Heart right ventricle (tissue), 16 donors: ENCODE results near the gene GTF2H2C_2.
"Not testable (repeated sequence)": the region's sequence is repeated elsewhere in the genome, so short reads cannot be mapped to it uniquely, and the experiment has no call there.

Source experiments
- ATAC-seq, 8 donors: fragments of 200-7000 bp; cut with Tn5 transposase; one replicate each; pipeline ENCODE4 v1.9.1; 2020; ENCODE audit warnings: mild to moderate bottlenecking in 8 of 8, moderate library complexity in 8 of 8, moderate number of reproducible peaks in 1 of 8
- DNase-seq, 2 donors: peaks; one replicate each; pipeline ENCODE4 v3.0.0-alpha.2; 2020
- H3K27ac ChIP-seq, 10 donors: fragments of 200-600 bp; sonication (generic) in 2 of 10; one replicate each; pipeline versions ENCODE4 v1.5.0 to v1.8.0; 2020 to 2022; ENCODE audit warnings: mild to moderate bottlenecking in 3 of 10
- H3K27me3 ChIP-seq, 7 donors: fragments of 200-600 bp; one replicate each; pipeline ENCODE4 v1.8.0; 2021 to 2022; ENCODE audit warnings: mild to moderate bottlenecking in 2 of 7
- H3K36me3 ChIP-seq, 9 donors: fragments of 200-600 bp; sonication (generic) in 1 of 9; one replicate each; pipeline versions ENCODE4 v1.5.0 to v1.8.0; 2020 to 2022; ENCODE audit warnings: mild to moderate bottlenecking in 2 of 9
- H3K4me1 ChIP-seq, 9 donors: fragments of 200-600 bp; sonication (generic) in 1 of 9; one replicate each; pipeline versions ENCODE4 v1.5.0 to v1.8.0; 2020 to 2022; ENCODE audit warnings: mild to moderate bottlenecking in 4 of 9
- H3K4me3 ChIP-seq, 10 donors: fragments of 200-600 bp; sonication (generic) in 2 of 10; one replicate each; pipeline versions ENCODE4 v1.5.0 to v1.8.0; 2020 to 2022; ENCODE audit warnings: mild to moderate bottlenecking in 7 of 10, moderate library complexity in 2 of 10
- H3K9me3 ChIP-seq, 11 donors: fragments of 200-600 bp in 10 of 11; sonication (generic) in 2 of 11; one replicate each; pipeline versions ENCODE4 v1.5.0 to v1.8.0; 2013 to 2022; ENCODE audit warnings: mild to moderate bottlenecking in 2 of 11, control low read depth in 1 of 11, moderate library complexity in 1 of 11
- WGBS, 2 donors: extraction: QIAGEN DNeasy Blood & Tissue Kit; methylation state at CpG; one replicate each; pipeline ENCODE4 v1.1.7; 2013; ENCODE audit warnings: inconsistent platforms in 1 of 2; 5-methylcytosine and 5-hydroxymethylcytosine counted together
- intact Hi-C, 10 donors: fragments of 100-400 bp; cut with DNase I; formaldehyde crosslinking; loops; one replicate each; pipeline versions ENCODE4 v1.11.1 to v1.14.2; 2022
- donor health status: Arrhythmogenic right ventricular cardiomyopathy.
- donor health status: ischemic (EF 13 %, LVEDD 7.1; RV severe dilation, severe dysfunction).
- donor health status: healthy with polysubstance abuse.
- donor health status: DM: no; HTN: yes; CAD: no.
- donor health status: DM: no; HTN: no; CAD: no.
- donor health status: ischemic (EF 25% LVEDD 6.9; RV normal size, moderate dysfunction).
- donor health status: ischemic (EF 25% LVEDD 5.7; RV mildly dilated, moderate dysfunction).
- donor health status: healthy.
- donor health status: DM: yes; HTN: yes; CAD: no.
- donor health status: Ischemic cardiomyopathy.
- donor health status: ischemic (EF 35%, LVEDD 5.7; RV mildly dilated, moderate dysfunction).
- donor health status: nonischemic (EF 11% LVEDD 7.7; RV severe dilation, severe dysfunction).
- donor health status: DM: yes; HTN: yes; CAD: no.
- donor health status: PGD.
- donor health status: ischemic (EF 29% LVEDD 5.4; RV normal size, mild dysfunction).
- donor health status: nonischemic (EF 23%, LVEDD 6.1; RV moderate dilation, normal function).

The GTF2H2C_2 gene

DNA sequence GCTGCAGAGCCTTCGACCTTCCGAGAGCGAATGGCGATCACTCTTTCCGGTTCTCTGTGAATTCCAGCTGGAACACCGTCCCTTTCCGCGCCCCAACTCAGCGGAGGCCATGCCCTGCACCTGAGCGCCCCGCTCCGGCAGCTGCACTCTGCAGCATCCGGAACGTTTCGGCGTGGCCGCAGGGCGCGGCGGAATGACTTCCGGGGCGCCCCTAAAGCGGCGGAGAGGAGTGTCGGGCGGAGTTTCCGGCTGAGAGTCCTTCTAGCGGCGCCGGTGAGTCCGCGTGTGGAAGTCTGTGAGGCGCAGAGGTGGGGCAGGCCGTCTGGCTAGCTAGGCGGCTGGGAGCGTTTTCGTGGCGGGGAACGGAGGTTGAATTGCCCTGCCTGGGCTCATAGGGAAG, at the start of gene GTF2H2C_2:
Gene GTF2H2C_2 (plus strand): TSS at position 252 of the 400 bp plus-strand sequence.
- intact Hi-C loops = not testable (repeated sequence)
- WGBS, 2 donors = no CpG with 5 or more reads among the region's 39 CpGs

DNA sequence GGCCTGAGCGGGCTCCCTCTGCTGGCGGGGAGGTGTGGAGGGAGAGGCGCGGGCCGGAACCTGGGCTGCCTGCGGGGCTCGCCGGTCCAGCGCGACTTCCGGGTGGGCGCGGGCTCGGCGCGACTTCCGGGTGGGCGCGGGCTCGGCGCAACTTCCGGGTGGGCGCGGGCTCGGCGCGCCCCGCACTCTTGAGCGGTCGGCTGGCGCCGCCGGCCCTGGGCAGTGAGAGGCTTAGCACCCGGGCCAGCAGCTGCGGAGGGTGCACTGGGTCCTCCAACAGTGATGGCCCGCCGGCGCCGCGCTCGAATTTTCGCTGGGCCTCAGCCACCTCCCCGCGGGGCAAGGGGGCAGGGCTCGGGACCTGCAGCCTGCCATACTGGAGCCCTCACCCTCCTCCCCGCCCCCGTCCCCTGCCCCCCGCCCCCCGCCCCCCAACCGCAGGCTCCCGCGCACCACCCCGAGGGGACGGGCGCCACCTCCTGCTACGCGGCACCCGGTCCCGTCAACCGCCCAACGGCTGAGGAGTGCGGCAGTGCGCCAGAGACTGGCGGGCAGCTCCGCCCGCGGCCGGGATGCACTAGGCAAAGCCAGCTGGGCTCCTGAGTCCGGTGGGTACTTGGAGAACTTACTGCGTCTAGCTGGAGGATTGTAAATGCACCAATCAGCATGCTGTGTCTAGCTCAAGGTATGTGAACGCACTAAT, 14.0 kb upstream of the GTF2H2C_2 start:
- H3K4me1 ChIP-seq, intact Hi-C loops, H3K27me3 ChIP-seq, H3K9me3 ChIP-seq, H3K36me3 ChIP-seq: not testable (repeated sequence)
- WGBS, 2 donors = 0% methylated on average over 13 of the region's 71 CpGs
- peak overlapping the region; percentile 58 to 86 (median 73) for H3K27ac ChIP-seq
- peak overlapping the region in 9 of 10 donors; percentile 33 to 72 (median 60) for H3K4me3 ChIP-seq
- ATAC-seq (peak in 7 of 8 donors; percentile 61 to 96 (median 81)), DNase-seq (peak in 1 of 2 donors; percentile 4)

More for the DNA sequence above, at the start of gene GTF2H2C_2:
- not testable (repeated sequence) for H3K36me3 ChIP-seq, H3K27ac ChIP-seq, H3K9me3 ChIP-seq, H3K4me1 ChIP-seq, DNase-seq, H3K27me3 ChIP-seq, H3K4me3 ChIP-seq
- peak; percentile 97 to 99 (median 99) for ATAC-seq

DNA sequence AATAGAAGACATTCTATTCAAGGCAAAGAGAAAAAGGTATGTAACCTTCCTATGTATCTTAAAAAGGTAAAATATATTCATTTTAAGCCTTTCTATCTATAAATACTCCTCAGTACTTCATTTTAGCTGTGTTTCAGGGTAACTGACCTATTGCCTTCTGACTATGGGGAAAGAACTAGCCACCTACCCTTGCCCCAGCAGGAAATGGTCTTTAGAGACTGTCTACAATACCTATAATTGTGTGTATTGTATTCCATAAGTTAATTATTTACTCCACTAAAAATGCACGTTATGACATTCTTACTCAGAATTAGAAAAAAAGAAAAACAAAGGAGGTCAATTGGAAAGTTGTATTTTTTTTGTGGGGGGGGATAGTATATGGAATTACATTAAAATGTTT, 6.2 kb downstream of the GTF2H2C_2 start:
- H3K27me3 ChIP-seq, H3K36me3 ChIP-seq, H3K4me1 ChIP-seq, H3K4me3 ChIP-seq, ATAC-seq, H3K9me3 ChIP-seq, H3K27ac ChIP-seq, intact Hi-C loops, DNase-seq: not testable (repeated sequence)
- WGBS, 2 donors = no CpG with 5 or more reads among the region's 1 CpG

DNA sequence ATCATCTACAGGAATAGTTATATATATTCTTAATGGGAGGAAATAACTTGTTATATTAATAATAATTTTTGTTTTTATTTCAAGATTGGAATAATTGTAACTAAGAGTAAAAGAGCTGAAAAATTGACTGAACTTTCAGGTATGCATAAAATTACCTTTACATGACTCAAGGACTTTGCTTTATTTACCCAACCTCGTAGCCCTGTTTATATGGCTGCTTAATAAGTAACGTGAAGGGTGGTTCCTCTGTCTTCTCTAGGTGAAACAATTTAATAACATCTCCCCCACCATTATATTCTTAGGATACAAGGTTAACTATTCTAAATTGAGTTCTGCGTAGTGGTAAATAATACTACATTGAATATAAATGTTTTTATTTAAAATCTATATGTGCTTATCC, 8.0 kb downstream of the GTF2H2C_2 start:
- WGBS, 2 donors = no CpG with 5 or more reads among the region's 3 CpGs
- intact Hi-C loops, ATAC-seq, H3K27me3 ChIP-seq, DNase-seq, H3K36me3 ChIP-seq, H3K9me3 ChIP-seq, H3K4me3 ChIP-seq, H3K27ac ChIP-seq, H3K4me1 ChIP-seq: not testable (repeated sequence)

DNA sequence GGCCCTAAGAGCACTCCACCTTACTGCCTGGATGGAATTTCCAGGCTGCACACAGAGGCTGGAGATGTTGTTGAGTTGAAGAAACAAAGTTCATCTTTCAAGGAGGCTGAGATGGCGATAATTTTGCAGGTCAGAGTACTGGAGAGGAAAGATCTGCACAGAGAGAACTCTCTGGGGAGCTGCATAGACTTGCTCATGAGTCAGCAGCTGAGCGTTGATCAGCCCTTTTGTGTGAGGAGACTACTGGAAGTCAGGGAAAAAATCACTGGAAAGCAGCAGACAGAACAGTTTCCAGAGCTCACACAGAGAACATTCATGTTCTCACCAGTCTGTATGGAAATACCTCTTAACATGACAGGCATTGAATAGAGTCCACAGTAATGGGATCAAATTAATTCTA, 23.4 kb downstream of the GTF2H2C_2 start:
- ATAC-seq, H3K4me1 ChIP-seq, H3K27me3 ChIP-seq, H3K4me3 ChIP-seq, H3K27ac ChIP-seq, intact Hi-C loops, H3K9me3 ChIP-seq, DNase-seq: not testable (repeated sequence)
- peaks cover 0 to 16% (median 0%) of the 10 kb centered on the region in 9 donors for H3K36me3 ChIP-seq
- no CpG with 5 or more reads among the region's 2 CpGs for WGBS, 2 donors

DNA sequence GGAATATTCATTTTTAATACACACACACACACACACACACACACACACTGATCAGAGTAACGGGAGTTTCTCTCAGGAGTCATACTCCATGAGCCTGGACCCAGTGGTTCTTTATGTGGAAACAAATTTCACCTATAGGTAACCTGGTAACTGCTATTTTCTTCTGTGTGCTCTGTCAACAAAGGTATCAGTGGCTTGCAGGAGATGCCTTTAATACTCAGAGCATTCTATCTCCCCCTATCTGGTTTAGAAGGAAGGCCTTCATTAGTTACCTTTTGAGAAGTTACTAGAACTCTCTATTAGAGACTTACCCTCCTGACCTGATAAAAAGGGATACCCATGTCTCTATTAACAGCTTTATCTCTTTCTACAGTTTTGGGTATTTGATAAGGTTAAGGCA, 34.4 kb downstream of the GTF2H2C_2 start:
- H3K4me3 ChIP-seq, ATAC-seq, intact Hi-C loops, H3K9me3 ChIP-seq, H3K36me3 ChIP-seq, H3K4me1 ChIP-seq, H3K27ac ChIP-seq, DNase-seq, H3K27me3 ChIP-seq: not testable (repeated sequence)
- WGBS, 2 donors = no CpG with 5 or more reads among the region's 1 CpG

DNA sequence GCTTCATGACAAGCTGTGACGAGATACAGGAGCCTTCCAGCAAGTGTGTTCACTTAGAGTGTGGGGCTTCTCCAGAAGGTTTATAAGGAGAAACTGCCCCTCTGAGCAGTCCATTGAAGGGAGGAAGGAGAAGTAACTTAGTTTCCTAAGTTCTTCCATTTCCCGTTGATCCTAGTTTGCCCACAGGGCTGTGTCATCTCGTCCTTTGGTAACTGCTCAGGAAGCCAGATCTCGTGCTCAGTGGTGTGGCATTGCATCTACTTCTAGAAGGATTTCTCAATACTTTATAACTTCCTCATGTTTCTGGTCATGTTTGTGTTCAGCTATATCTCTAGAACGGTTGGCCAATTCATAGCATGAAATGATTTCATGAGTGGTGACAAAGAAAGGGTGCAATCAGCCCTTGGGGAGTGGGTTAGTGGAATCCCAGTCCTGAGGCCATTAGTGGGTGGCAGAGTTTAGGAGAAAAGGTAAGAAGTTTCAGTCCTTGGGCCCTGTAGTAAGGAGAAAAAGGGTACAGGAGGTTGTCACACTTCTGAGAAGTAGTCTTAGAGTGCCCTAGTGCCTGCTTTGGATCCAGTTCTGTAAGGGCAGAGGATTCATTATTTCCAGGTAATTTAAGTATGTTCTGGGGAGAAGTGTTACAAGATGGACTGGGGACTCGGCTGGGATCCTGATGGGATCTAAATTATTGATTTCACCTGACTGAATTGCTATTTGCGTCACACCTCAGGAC, 36.2 kb downstream of the GTF2H2C_2 start:
- no CpG with 5 or more reads among the region's 7 CpGs for WGBS, 2 donors
- peak; percentile 49 to 89 (median 64) for ATAC-seq
- H3K36me3 ChIP-seq, H3K4me1 ChIP-seq, H3K27ac ChIP-seq, DNase-seq, H3K27me3 ChIP-seq, H3K9me3 ChIP-seq, H3K4me3 ChIP-seq, intact Hi-C loops: not testable (repeated sequence)

DNA sequence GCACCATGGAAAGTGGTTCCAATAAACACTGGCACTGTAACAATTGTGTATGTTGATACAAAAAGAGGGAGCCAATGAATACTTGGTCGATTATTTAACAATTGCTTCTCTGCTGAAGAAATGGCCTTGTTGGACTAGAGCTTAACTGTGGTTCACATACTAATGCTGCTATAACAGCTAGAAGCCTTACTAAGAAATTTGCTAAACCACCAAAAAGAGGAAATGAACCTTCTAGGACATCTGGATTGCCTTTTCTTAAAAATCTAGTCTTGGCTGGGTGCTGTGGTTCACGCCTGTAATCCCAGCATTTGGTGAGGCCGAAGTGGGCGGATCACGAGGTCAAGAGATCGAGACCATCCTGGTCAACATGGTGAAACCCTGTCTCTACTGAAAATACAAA, 41.9 kb downstream of the GTF2H2C_2 start:
- DNase-seq, H3K9me3 ChIP-seq, H3K36me3 ChIP-seq, H3K4me3 ChIP-seq, H3K4me1 ChIP-seq, H3K27me3 ChIP-seq, intact Hi-C loops, H3K27ac ChIP-seq: not testable (repeated sequence)
- no CpG with 5 or more reads among the region's 6 CpGs for WGBS, 2 donors
- ATAC-seq = peak in 1 of 8 donors; percentile 25

DNA sequence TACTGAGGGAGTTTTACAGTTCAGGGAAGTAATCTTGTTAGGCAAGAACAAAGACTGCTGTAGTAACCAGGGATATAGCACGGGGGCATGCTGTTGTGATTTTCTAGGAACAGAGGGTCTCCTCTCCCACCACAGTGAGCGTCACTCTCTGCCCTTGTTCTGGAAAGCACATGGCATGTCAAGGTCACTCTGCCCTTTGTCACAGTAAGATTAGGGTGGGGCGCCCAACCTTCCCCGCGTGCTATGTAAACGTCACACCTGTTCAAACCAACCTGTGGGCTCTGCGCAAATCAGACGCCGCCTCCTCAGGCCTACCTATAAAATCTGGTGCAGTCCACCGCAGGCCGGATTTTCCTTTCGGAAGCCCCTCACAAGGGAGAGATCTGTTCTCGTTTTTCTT, 44.0 kb downstream of the GTF2H2C_2 start:
- H3K27ac ChIP-seq, H3K27me3 ChIP-seq, H3K36me3 ChIP-seq, ATAC-seq, intact Hi-C loops, H3K4me1 ChIP-seq, DNase-seq, H3K4me3 ChIP-seq, H3K9me3 ChIP-seq: not testable (repeated sequence)
- WGBS, 2 donors = 79 to 85% methylated on average over 6 of the region's 13 CpGs

DNA sequence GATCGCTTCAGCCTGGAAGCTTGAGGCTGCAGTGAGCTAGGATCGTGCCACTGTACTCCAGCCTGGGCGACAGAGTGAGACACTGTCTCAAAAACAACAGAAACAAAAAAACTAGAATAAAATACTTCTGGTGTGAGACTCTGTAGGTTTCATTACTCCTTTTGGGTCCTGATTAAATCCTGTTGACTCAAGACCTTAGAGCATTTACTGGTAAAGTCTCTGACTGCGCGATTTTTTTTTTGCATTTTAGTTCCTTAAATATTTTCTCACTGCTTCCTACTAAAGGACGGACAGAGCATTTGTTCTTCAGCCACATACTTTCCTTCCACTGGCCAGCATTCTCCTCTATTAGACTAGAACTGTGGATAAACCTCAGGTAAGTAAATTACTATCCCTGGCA, 46.8 kb downstream of the GTF2H2C_2 start:
- DNase-seq, H3K4me3 ChIP-seq, intact Hi-C loops, H3K27me3 ChIP-seq, H3K9me3 ChIP-seq, H3K4me1 ChIP-seq, ATAC-seq, H3K36me3 ChIP-seq, H3K27ac ChIP-seq: not testable (repeated sequence)
- WGBS, 2 donors = no CpG with 5 or more reads among the region's 6 CpGs

DNA sequence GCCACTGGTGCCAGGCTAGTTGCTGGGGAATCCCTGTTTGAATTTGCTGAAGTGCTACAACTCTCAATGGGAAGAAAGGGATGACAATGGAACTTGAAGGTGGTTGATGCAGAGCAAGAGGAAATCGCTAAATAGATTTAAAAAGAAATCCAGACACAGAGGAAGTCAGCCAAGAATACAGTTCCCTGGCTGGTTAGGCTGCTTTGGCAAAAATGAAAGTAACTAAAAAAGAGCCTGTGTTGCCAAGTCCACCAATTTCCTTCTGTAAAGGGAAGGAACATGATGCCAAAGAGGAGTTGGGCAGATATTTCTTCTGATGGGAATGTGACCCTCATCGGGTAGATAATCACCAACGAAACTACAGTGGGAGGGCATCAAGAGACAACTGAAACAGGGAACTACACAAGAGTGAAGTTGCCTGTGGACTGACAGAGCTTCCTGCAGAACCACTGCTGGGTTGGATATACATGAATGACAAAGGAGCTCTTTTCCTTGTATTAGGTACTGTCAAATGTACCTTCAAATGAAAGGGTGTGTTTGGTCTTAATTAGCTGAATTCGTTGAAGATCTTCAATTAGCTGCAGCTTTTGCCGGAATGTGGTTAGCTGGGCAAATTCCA, 49.0 kb downstream of the GTF2H2C_2 start:
- H3K27me3 ChIP-seq, H3K36me3 ChIP-seq, H3K4me1 ChIP-seq, H3K27ac ChIP-seq, intact Hi-C loops, H3K9me3 ChIP-seq, DNase-seq, H3K4me3 ChIP-seq: not testable (repeated sequence)
- ATAC-seq = peak in 4 of 8 donors; percentile 35 to 48 (median 43)
- no CpG with 5 or more reads among the region's 5 CpGs for WGBS, 2 donors
